PFSK-1 (cell line): Measurements from ENCODE around the gene DDX17.

Source experiments
- POLR2AphosphoS5 ChIP-seq: IDR thresholded peaks from 2 replicates; pipeline ENCODE4 v1.6.1; 2012; ENCODE audit warnings: low read depth, mild to moderate bottlenecking, control low read depth, low read length, moderate library complexity
- TAF1 ChIP-seq: IDR thresholded peaks from 2 replicates; pipeline ENCODE4 v1.6.1; 2012; ENCODE audit warnings: low read length, control low read depth, borderline replicate concordance; ENCODE audit not compliant: insufficient read depth
- TF ChIP-seq, protein P1 (sequence below), 2 experiments: IDR thresholded peaks; 2 replicates each; pipeline versions ENCODE4 v1.6.1 to v1.8.0; 2011 to 2012; ENCODE audit warnings: low read depth in 2 of 2, low read length in 2 of 2, control low read depth in 1 of 2, inconsistent platforms in 1 of 2, mild to moderate bottlenecking in 1 of 2, moderate library complexity in 1 of 2; ENCODE audit not compliant: insufficient read depth in 1 of 2

DNA sequence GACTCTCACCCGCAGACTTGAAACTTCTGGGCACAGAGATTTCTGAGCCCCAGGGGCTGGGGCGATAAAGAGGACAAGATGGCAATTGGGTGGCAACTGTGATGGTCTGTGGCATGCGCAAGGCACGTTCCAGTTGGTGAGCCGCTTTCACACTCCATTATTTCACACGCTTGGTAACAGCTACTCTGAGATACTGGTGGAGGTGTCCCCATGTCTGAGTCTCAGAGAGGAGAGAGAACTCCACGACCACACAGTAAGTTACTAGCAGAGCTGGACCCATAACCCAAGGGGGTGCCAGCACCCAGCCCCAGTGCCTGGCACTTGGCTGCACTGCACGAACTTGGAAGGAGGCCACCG, 45.1 kb downstream of the DDX17 start:
- no peak for TF ChIP-seq POLR2AphosphoS5
- no peak for TF ChIP-seq TAF1
- TF ChIP-seq, protein P1, sequence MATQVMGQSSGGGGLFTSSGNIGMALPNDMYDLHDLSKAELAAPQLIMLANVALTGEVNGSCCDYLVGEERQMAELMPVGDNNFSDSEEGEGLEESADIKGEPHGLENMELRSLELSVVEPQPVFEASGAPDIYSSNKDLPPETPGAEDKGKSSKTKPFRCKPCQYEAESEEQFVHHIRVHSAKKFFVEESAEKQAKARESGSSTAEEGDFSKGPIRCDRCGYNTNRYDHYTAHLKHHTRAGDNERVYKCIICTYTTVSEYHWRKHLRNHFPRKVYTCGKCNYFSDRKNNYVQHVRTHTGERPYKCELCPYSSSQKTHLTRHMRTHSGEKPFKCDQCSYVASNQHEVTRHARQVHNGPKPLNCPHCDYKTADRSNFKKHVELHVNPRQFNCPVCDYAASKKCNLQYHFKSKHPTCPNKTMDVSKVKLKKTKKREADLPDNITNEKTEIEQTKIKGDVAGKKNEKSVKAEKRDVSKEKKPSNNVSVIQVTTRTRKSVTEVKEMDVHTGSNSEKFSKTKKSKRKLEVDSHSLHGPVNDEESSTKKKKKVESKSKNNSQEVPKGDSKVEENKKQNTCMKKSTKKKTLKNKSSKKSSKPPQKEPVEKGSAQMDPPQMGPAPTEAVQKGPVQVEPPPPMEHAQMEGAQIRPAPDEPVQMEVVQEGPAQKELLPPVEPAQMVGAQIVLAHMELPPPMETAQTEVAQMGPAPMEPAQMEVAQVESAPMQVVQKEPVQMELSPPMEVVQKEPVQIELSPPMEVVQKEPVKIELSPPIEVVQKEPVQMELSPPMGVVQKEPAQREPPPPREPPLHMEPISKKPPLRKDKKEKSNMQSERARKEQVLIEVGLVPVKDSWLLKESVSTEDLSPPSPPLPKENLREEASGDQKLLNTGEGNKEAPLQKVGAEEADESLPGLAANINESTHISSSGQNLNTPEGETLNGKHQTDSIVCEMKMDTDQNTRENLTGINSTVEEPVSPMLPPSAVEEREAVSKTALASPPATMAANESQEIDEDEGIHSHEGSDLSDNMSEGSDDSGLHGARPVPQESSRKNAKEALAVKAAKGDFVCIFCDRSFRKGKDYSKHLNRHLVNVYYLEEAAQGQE (IDR thresholded peaks at IDR 0.05; ENCODE audit: insufficient read depth in 1 of 2, low read depth in 2 of 2, low read length in 2 of 2): no peak
